Body of pancreas (tissue), 4 donors: ENCODE measurements around the gene S100A1. TPM values are rescaled to one million over a fixed set of nuclear protein-coding genes. Genes with fewer than 3 reads are reported as not detected.
A peak's percentile ranks its signal among the peaks of the same experiment; 100 is the strongest.

Experiments
- ATAC-seq: fragments of 150-250 bp; one replicate; pipeline ENCODE4 v1.9.1; 2016
- DNase-seq, 4 donors: peaks; one replicate each; pipeline ENCODE4 v3.0.0-alpha.2; 2019
- H3K27ac ChIP-seq, 4 donors: fragments of 200-600 bp; sonication (generic); 1 replicate in 3 of 4; 2 replicates in 1 of 4; pipeline versions ENCODE4 v1.5.1 to v1.6.1; 2016 to 2019; ENCODE audit warnings: mild to moderate bottlenecking in 1 of 4, mixed read lengths in 1 of 4, moderate library complexity in 1 of 4
- H3K27me3 ChIP-seq, 2 donors: fragments of 200-600 bp; sonication (generic); one replicate each; pipeline ENCODE4 v1.6.0; 2016; ENCODE audit warnings: mild to moderate bottlenecking in 1 of 2
- H3K36me3 ChIP-seq, 2 donors: fragments of 200-600 bp; sonication (generic); replicated peaks in 1 of 2; 2 replicates each; pipeline ENCODE4 v1.5.1; 2016; ENCODE audit warnings: low read depth in 2 of 2; ENCODE audit not compliant: insufficient read depth in 1 of 2
- H3K4me1 ChIP-seq: fragments of 200-600 bp; sonication (generic); one replicate; pipeline ENCODE4 v1.6.0; 2016
- H3K4me3 ChIP-seq, 2 donors: fragments of 200-600 bp; sonication (generic); 1 replicate in 1 of 2; 2 replicates in 1 of 2; pipeline ENCODE4 v1.5.1; 2016 to 2019
- H3K9me3 ChIP-seq, 3 donors: fragments of 200-600 bp; sonication (generic); 1 replicate in 2 of 3; 2 replicates in 1 of 3; pipeline ENCODE4 v1.5.1; 2016
- CTCF ChIP-seq, 7 experiments: fragments of 450-650 bp in 4 of 7; fragments of 200-600 bp in 3 of 7; sonication (generic) in 3 of 7; IDR thresholded peaks; one replicate each; pipeline ENCODE4 v1.5.1; 2016 to 2019; ENCODE audit warnings: antibody characterized with exemption in 7 of 7
- POLR2A ChIP-seq, 3 donors: fragments of 450-650 bp; IDR thresholded peaks; one replicate each; pipeline ENCODE4 v1.6.1; 2016; ENCODE audit warnings: antibody characterized with exemption in 3 of 3, mild to moderate bottlenecking in 2 of 3
- WGBS, 2 donors: methylation state at CpG; one replicate each; pipeline ENCODE4 v1.1.5; 2017; 5-methylcytosine and 5-hydroxymethylcytosine counted together
- intact Hi-C: fragments of 100-400 bp; cut with DNase I; formaldehyde crosslinking; loops from one replicate; pipeline ENCODE4 v1.15.1; 2023
- total RNA-seq, 2 donors: library from RNA; depleted of rRNA; stranded (reverse); fragments of >200 nt; gene quantifications; one replicate each; pipeline ENCODE4 v1.1.0, GENCODE V29; 2016

Gene S100A1
- total RNA-seq, 2 donors from 2014 or later = 7.3 to 57.0 TPM

- no peaks in the 10 kb centered on the region for H3K36me3 ChIP-seq
- peak overlapping the region; percentile 50 to 81 (median 64) for H3K27ac ChIP-seq
- DNase-seq (peak in 3 of 4 donors; percentile 46 to 68 (median 50)), ATAC-seq (peak; percentile 65)
- TF ChIP-seq POLR2A (IDR thresholded peaks at IDR 0.05) (peak in 2 of 3 donors; percentile 42 to 48), CTCF (IDR thresholded peaks at IDR 0.05) (no peak)
- no peaks in the 10 kb centered on the region for H3K9me3 ChIP-seq
- intact Hi-C loops = no loop called here
- H3K4me1 ChIP-seq = peaks cover 46% of the 10 kb centered on the region
- 59 to 78% methylated on average over 10 to 19 of the region's 19 CpGs for WGBS, 2 donors
- no peaks in the 10 kb centered on the region for H3K27me3 ChIP-seq
- H3K4me3 ChIP-seq = no peak overlapping the region
These were observed 19.3 kb upstream of the S100A1 start for GRCh38 chr1:153608742-153609584.

- DNase-seq (no peak), ATAC-seq (no peak)
- no peak for TF ChIP-seq POLR2A (IDR thresholded peaks at IDR 0.05)
- TF ChIP-seq CTCF (IDR thresholded peaks at IDR 0.05) = no peak
- 64 to 72% methylated on average over 6 of the region's 6 CpGs for WGBS, 2 donors
- Histone ChIP-seq H3K27ac (peak overlapping the region in 3 of 4 donors; percentile 56 to 81 (median 73)), H3K9me3 (no peaks in the 10 kb centered on the region), H3K36me3 (no peaks in the 10 kb centered on the region), H3K27me3 (no peaks in the 10 kb centered on the region), H3K4me3 (no peak overlapping the region), H3K4me1 (peaks cover 46% of the 10 kb centered on the region)
- intact Hi-C loops = no loop called here
These were observed 18.7 kb upstream of the S100A1 start for GRCh38 chr1:153609585-153609907.

GRCh38 chr1:153610334-153610733, 17.9 kb upstream of the S100A1 start:
- no peak overlapping the region for H3K4me3 ChIP-seq
- intact Hi-C loops = loop anchor here (5.0 kb wide), 1 partner anchor 33 kb away; no protein-coding TSS in a partner anchor
- H3K4me1 ChIP-seq = peaks cover 50% of the 10 kb centered on the region
- 54 to 79% methylated on average over 4 of the region's 4 CpGs for WGBS, 2 donors
- no peak for ATAC-seq
- TF ChIP-seq POLR2A (IDR thresholded peaks at IDR 0.05) (no peak), CTCF (IDR thresholded peaks at IDR 0.05) (no peak)
- DNase-seq = no peak
- H3K27ac ChIP-seq = peak overlapping the region in 3 of 4 donors; percentile 12 to 81 (median 43)
- no peaks in the 10 kb centered on the region for H3K27me3 ChIP-seq
- H3K36me3 ChIP-seq = no peaks in the 10 kb centered on the region
- H3K9me3 ChIP-seq = no peaks in the 10 kb centered on the region

- no peak for ATAC-seq
- WGBS, 2 donors = 82 to 83% methylated on average over 7 of the region's 7 CpGs
- Histone ChIP-seq H3K4me1 (peaks cover 50% of the 10 kb centered on the region), H3K4me3 (no peak overlapping the region), H3K27me3 (no peaks in the 10 kb centered on the region), H3K9me3 (no peaks in the 10 kb centered on the region), H3K27ac (peak overlapping the region in 3 of 4 donors; percentile 12 to 81 (median 43)), H3K36me3 (no peaks in the 10 kb centered on the region)
- DNase-seq = no peak
- TF ChIP-seq POLR2A (IDR thresholded peaks at IDR 0.05) (no peak), CTCF (IDR thresholded peaks at IDR 0.05) (no peak)
- intact Hi-C loops = loop anchor here (5.0 kb wide), 1 partner anchor 34 kb away; no protein-coding TSS in a partner anchor
These were observed 17.4 kb upstream of the S100A1 start for GRCh38 chr1:153610811-153611301.
